HG03571 (cell line): Measurements from ENCODE around the gene CYP2A6.
"Not testable (repeated sequence)": the region's sequence is repeated elsewhere in the genome, so short reads cannot be mapped to it uniquely, and the experiment has no call there.

ENCODE experiments used
- ATAC-seq: cut with Tn5 transposase; IDR thresholded peaks from one replicate; pipeline ENCODE4 v1.9.1; 2021; ENCODE audit not compliant: unreplicated experiment

Gene CYP2A6

GRCh38 chr19:40850277-40850676 is at the start of gene CYP2A6:
TSS of gene CYP2A6 (minus strand) at chr19:40850447. CDS start at chr19:40850426, 21 bp downstream.
- ATAC-seq, result not testable (repeated sequence)

GRCh38 chr19:40899964-40900363 is 49.7 kb upstream of the CYP2A6 start:
- not testable (repeated sequence) for ATAC-seq

GRCh38 chr19:40896843-40897789 is 46.9 kb upstream of the CYP2A6 start:
- not testable (repeated sequence) for ATAC-seq

GRCh38 chr19:40896418-40896796 is 46.2 kb upstream of the CYP2A6 start:
- ATAC-seq, result no peak

GRCh38 chr19:40893112-40893511 is 42.9 kb upstream of the CYP2A6 start:
- ATAC-seq, result no peak

GRCh38 chr19:40889366-40889765 is 39.1 kb upstream of the CYP2A6 start:
- ATAC-seq, result no peak

- no peak for ATAC-seq
Observed at GRCh38 chr19:40888191-40888590, 37.9 kb upstream of the CYP2A6 start.

GRCh38 chr19:40884187-40884931 is 34.1 kb upstream of the CYP2A6 start:
- not testable (repeated sequence) for ATAC-seq

GRCh38 chr19:40882062-40882461 is 31.8 kb upstream of the CYP2A6 start, which contains the start of gene CYP2A7:
TSS of gene CYP2A7 (minus strand) at chr19:40882231. CDS start at chr19:40882210, 21 bp downstream.
- ATAC-seq, result not testable (repeated sequence)

- not testable (repeated sequence) for ATAC-seq
Observed at GRCh38 chr19:40879349-40879748, 29.1 kb upstream of the CYP2A6 start.

GRCh38 chr19:40875526-40875951 is 25.3 kb upstream of the CYP2A6 start:
- not testable (repeated sequence) for ATAC-seq

- ATAC-seq, result not testable (repeated sequence)
Observed at GRCh38 chr19:40874874-40875273, 24.6 kb upstream of the CYP2A6 start.

GRCh38 chr19:40873873-40874272 is 23.6 kb upstream of the CYP2A6 start:
- not testable (repeated sequence) for ATAC-seq

GRCh38 chr19:40872209-40872608 is 22.0 kb upstream of the CYP2A6 start:
- ATAC-seq, result no peak

GRCh38 chr19:40867701-40868100 is 17.5 kb upstream of the CYP2A6 start:
- no peak for ATAC-seq

GRCh38 chr19:40864739-40865496 is 14.7 kb upstream of the CYP2A6 start:
- not testable (repeated sequence) for ATAC-seq

- ATAC-seq, result no peak
Observed at GRCh38 chr19:40862785-40863184, 12.5 kb upstream of the CYP2A6 start.

GRCh38 chr19:40862333-40862732 is 12.1 kb upstream of the CYP2A6 start:
- no peak for ATAC-seq

GRCh38 chr19:40858109-40858508 is 7.9 kb upstream of the CYP2A6 start:
- no peak for ATAC-seq

- not testable (repeated sequence) for ATAC-seq
Observed at GRCh38 chr19:40852467-40853152, 2.4 kb upstream of the CYP2A6 start.
